OCI-LY7 (cell line): ENCODE results near the gene PLD2. TPM values are rescaled to one million over a fixed set of nuclear protein-coding genes. Genes with fewer than 3 reads are reported as not detected.

Experiments used
- BruUV-seq: library from RNA; stranded (reverse); fragments of 400-500 nt; replicated peaks from 2 replicates; lab custom pipeline; 2021; lab: Mats Ljungman, UMichigan
- CTCF ChIA-PET: fragments of 300-600 bp; sonication (Branson Sonifier 250); formaldehyde crosslinking; loops from one replicate; lab custom pipeline; 2022; ENCODE audit warnings: antibody characterized with exemption; ENCODE audit not compliant: unreplicated experiment; lab: Charles Lee
- POLR2A ChIA-PET: fragments of 300-600 bp; sonication (Branson Sonifier 250); formaldehyde crosslinking; loops from one replicate; lab custom pipeline; 2022; ENCODE audit warnings: antibody characterized with exemption; lab: Charles Lee
- DNase-seq: peaks from one replicate; pipeline ENCODE4 v3.0.0-alpha.2; 2015; ENCODE audit warnings: low spot score
- H2AFZ ChIP-seq: fragments of 200-600 bp; sonication (generic), shearing (Covaris generic); 2 replicates; pipeline ENCODE4 v1.6.1; 2014; ENCODE audit warnings: mild to moderate bottlenecking, antibody characterized with exemption, low read length, moderate library complexity
- H3K27ac ChIP-seq: fragments of 200-600 bp; sonication (generic); 2 replicates; pipeline ENCODE4 v1.5.1; 2014; ENCODE audit warnings: mixed run types, low read depth, mild to moderate bottlenecking, moderate library complexity, low read length, inconsistent platforms; ENCODE audit not compliant: poor library complexity, severe bottlenecking
- H3K36me3 ChIP-seq: fragments of 200-600 bp; sonication (generic); 2 replicates; pipeline ENCODE4 v1.6.1; 2014; ENCODE audit warnings: mild to moderate bottlenecking, antibody characterized with exemption, low read length, moderate library complexity, mixed read lengths; ENCODE audit not compliant: insufficient read depth
- H3K4me1 ChIP-seq: fragments of 200-600 bp; sonication (generic); 2 replicates; pipeline ENCODE4 v1.5.1; 2014; ENCODE audit warnings: mild to moderate bottlenecking, low read length; ENCODE audit not compliant: insufficient read depth, poor library complexity, severe bottlenecking
- H3K4me2 ChIP-seq: fragments of 200-600 bp; sonication (generic); 2 replicates; pipeline ENCODE4 v1.6.1; 2014; ENCODE audit warnings: mild to moderate bottlenecking, low read length
- H3K4me3 ChIP-seq: fragments of 200-600 bp; sonication (generic); 2 replicates; pipeline ENCODE4 v1.5.1; 2014; ENCODE audit warnings: mild to moderate bottlenecking, low read depth, low read length; ENCODE audit not compliant: poor library complexity, severe bottlenecking
- H3K79me2 ChIP-seq: fragments of 200-600 bp; sonication (generic); 2 replicates; pipeline ENCODE4 v1.6.1; 2016; ENCODE audit warnings: low read depth, mild to moderate bottlenecking, low read length, moderate library complexity, mixed read lengths; ENCODE audit not compliant: insufficient read depth
- H3K9me2 ChIP-seq: fragments of 200-600 bp; sonication (generic); 2 replicates; pipeline ENCODE4 v1.6.1; 2016; ENCODE audit warnings: mild to moderate bottlenecking, low read length, mixed read lengths; ENCODE audit not compliant: insufficient read depth
- H3K9me3 ChIP-seq: fragments of 200-600 bp; sonication (generic); 2 replicates; pipeline ENCODE4 v1.6.1; 2014; ENCODE audit warnings: mild to moderate bottlenecking, mixed run types, low read length, mixed read lengths
- H4K20me1 ChIP-seq: fragments of 200-600 bp; sonication (generic); 2 replicates; pipeline ENCODE4 v1.6.1; 2014; ENCODE audit warnings: mild to moderate bottlenecking, antibody characterized with exemption, low read length, moderate library complexity, mixed read lengths; ENCODE audit not compliant: insufficient read depth
- CTCF ChIP-seq: fragments of 200-600 bp; sonication (generic); conservative IDR thresholded peaks from 2 replicates; pipeline ENCODE4 v1.5.1; 2014; ENCODE audit warnings: mild to moderate bottlenecking, antibody characterized with exemption, low read length, moderate library complexity, mixed read lengths
- EZH2phosphoT487 ChIP-seq: fragments of 200-600 bp; sonication (generic); IDR thresholded peaks from 2 replicates; pipeline ENCODE4 v1.6.1; 2018; ENCODE audit warnings: low read depth, borderline replicate concordance, mild to moderate bottlenecking, mixed run types, antibody characterized with exemption, low read length, moderate library complexity, mixed read lengths
- intact Hi-C: fragments of 100-400 bp; cut with micrococcal nuclease; formaldehyde crosslinking; loops from one replicate; pipeline ENCODE4 v1.10.0; 2022; ENCODE audit not compliant: unreplicated experiment
- total RNA-seq, 2 experiments: library from RNA; depleted of rRNA in 1 of 2; stranded (reverse); fragments of >200 nt in 1 of 2; shearing (Covaris generic) in 1 of 2; gene quantifications; 2 replicates each; pipeline ENCODE4 v1.2.3, GENCODE V29; 2014 to 2022

PLD2 gene
- total RNA-seq, 2 experiments from 2014 or later: 10.2 to 13.5 TPM

DNA sequence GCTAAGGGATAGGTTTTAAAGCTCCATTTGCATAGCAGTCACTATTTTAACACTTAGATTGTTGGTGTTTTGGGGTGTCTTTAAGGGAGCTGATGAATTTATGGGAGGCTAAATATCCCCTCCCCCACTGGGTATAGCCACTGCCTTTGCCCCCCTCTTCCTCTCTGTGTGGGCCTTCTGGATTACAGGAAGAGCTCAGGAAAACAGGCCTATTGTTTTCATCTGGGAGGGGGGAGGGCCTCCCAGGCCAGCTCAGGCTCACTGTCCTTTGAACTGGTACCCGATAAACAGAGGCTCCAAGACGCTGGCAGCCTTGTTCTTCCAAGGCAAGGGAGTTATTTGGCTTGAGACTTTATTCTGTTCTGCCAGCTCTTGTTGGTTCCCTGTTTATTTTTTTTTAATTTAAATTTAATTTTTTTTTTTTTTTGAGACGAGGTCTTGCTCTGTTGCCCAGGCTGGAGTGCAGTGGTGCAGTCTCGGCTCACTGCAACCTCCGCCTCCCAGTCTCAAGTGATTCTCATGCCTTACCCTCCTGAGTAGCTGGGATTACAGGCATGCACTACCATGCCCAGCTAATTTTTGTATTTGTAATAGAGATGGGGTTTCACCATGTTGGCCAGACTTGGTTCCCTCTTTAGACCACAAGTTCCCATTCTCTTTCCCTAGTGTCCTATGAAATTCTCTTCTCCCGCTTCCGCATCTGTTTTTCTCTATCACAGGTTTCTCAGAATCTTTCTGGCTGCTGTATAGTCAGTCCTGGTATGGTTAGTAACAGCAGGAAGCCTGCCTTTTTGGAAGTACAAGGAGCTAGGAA is 51.3 kb downstream of the PLD2 start:
- Histone ChIP-seq H2AFZ (no peak overlapping the region), H3K9me3 (no peaks in the 10 kb centered on the region), H3K9me2 (no peaks in the 10 kb centered on the region), H3K4me3 (no peak overlapping the region), H3K27ac (no peak overlapping the region), H3K36me3 (peaks cover 3% of the 10 kb centered on the region; the same call in 1 of the 2 replicates), H3K4me2 (no peak overlapping the region), H3K79me2 (no peaks in the 10 kb centered on the region), H4K20me1 (no peaks in the 10 kb centered on the region), H3K4me1 (peaks cover 3% of the 10 kb centered on the region)
- ChIA-PET CTCF (interaction anchor here (0.6 kb wide), 1 partner anchor 50 kb away, joined by 4 read pairs; no protein-coding TSS in a partner anchor), POLR2A (interaction anchor here (0.6 to 0.7 kb wide), 2 partner anchors 71 to 651 kb away, joined by 3 read pairs; no protein-coding TSS in a partner anchor)
- DNase-seq: no peak
- no peak for TF ChIP-seq CTCF
- TF ChIP-seq EZH2phosphoT487: no peak
- intact Hi-C loops: no loop called here
- BruUV-seq: no TSS peak

DNA sequence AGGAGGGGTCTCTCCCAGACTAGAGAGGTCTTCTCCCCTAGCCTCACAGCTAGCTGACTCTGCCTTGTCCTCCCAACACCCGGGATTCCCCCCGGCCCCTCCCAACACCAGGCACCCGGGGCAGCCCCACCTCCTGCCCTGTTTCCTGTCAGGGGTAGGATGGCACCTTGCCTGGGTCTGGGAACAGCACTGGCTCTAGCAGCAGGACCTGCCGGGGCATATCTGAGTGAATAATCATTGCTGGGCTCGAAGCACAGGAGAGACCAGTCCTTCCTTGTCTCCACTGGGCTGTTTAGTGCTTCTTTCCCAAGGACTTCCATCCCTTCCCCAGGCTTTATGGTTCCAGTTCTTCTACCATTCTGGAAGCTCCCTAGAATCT is 51.9 kb downstream of the PLD2 start:
- no peaks in the 10 kb centered on the region for H3K9me3 ChIP-seq
- peaks cover 3% of the 10 kb centered on the region for H3K4me1 ChIP-seq
- H3K4me2 ChIP-seq: no peak overlapping the region
- no peak overlapping the region for H3K4me3 ChIP-seq
- ChIA-PET CTCF (no interaction called here), POLR2A (interaction anchor here (0.6 kb wide), 1 partner anchor 651 kb away, joined by 3 read pairs; no protein-coding TSS in a partner anchor)
- H3K36me3 ChIP-seq: peaks cover 3% of the 10 kb centered on the region; the same call in 1 of the 2 replicates
- H3K27ac ChIP-seq: no peak overlapping the region
- DNase-seq: no peak
- BruUV-seq: no TSS peak
- no peaks in the 10 kb centered on the region for H4K20me1 ChIP-seq
- H3K9me2 ChIP-seq: no peaks in the 10 kb centered on the region
- H3K79me2 ChIP-seq: no peaks in the 10 kb centered on the region
- TF ChIP-seq EZH2phosphoT487 (no peak), CTCF (no peak)
- intact Hi-C loops: no loop called here
- no peak overlapping the region for H2AFZ ChIP-seq
